DOHH2 (cell line): ENCODE measurements around the gene FRYL.

Experiments
- CTCF ChIP-seq: fragments of 200-600 bp; sonication (generic); IDR thresholded peaks from one replicate; pipeline ENCODE4 v1.5.1; 2014; ENCODE audit warnings: antibody characterized with exemption, mild to moderate bottlenecking, low read depth, low read length; ENCODE audit not compliant: poor library complexity, severe bottlenecking
- EZH2phosphoT487 ChIP-seq: fragments of 200-600 bp; sonication (generic); IDR thresholded peaks from 2 replicates; pipeline ENCODE4 v1.6.1; 2017; ENCODE audit warnings: borderline replicate concordance, mild to moderate bottlenecking, antibody characterized with exemption, low read length, moderate library complexity, mixed read lengths

DNA sequence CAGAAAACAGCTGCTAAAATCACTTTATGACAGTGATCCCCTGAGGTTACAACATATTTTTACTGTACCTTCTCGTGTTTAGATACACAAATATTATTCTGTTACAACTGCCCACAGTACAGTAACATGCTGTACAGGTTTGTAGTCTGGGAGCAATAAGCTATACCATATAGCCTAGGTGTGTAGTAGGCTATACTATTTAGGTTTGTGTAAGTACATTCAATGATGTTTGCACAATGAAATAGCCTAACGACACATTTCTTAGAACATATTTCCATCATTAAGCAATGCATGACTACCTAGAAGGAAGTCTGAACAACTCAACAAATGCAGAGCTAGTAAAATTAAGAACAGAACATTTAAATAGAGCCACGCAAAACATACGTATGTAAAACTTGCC is 177.3 kb downstream of the FRYL start:
- TF ChIP-seq CTCF (no peak), EZH2phosphoT487 (no peak)
